ENCODE data around the gene AMOTL1. TPM values are rescaled to one million over a fixed set of nuclear protein-coding genes. Genes with fewer than 3 reads are reported as not detected.

AMOTL1 gene
- polyA plus RNA-seq, 4 donors = 38.4 to 52.1 (median 47.5) TPM

- no peak for DNase-seq (ENCODE audit: low read depth in 4 of 4, low spot score in 3 of 4)
Observed at GRCh38 chr11:94871491-94872185, 103.5 kb downstream of the AMOTL1 start.

- DNase-seq (ENCODE audit: low read depth in 4 of 4, low spot score in 3 of 4) = no peak
Observed at GRCh38 chr11:94873916-94874540, 105.9 kb downstream of the AMOTL1 start.

GRCh38 chr11:94876222-94876621, 108.1 kb downstream of the AMOTL1 start:
- DNase-seq (ENCODE audit: low read depth in 4 of 4, low spot score in 3 of 4) = no peak

GRCh38 chr11:94876645-94877442, 108.7 kb downstream of the AMOTL1 start:
- peak; percentile 50 to 61 (median 58) for DNase-seq (ENCODE audit: low read depth in 4 of 4, low spot score in 3 of 4)

- no peak for DNase-seq (ENCODE audit: low read depth in 4 of 4, low spot score in 3 of 4)
Observed at GRCh38 chr11:94877443-94878200, 109.5 kb downstream of the AMOTL1 start.

GRCh38 chr11:94879006-94879405, 110.8 kb downstream of the AMOTL1 start:
- DNase-seq (ENCODE audit: low read depth in 4 of 4, low spot score in 3 of 4) = no peak

GRCh38 chr11:94880216-94880615, 112.1 kb downstream of the AMOTL1 start:
- DNase-seq (ENCODE audit: low read depth in 4 of 4, low spot score in 3 of 4) = no peak

- DNase-seq (ENCODE audit: low read depth in 4 of 4, low spot score in 3 of 4) = no peak
Observed at GRCh38 chr11:94882931-94883330, 114.8 kb downstream of the AMOTL1 start.

GRCh38 chr11:94883878-94884277, 115.7 kb downstream of the AMOTL1 start:
- no peak for DNase-seq (ENCODE audit: low read depth in 4 of 4, low spot score in 3 of 4)

- no peak for DNase-seq (ENCODE audit: low read depth in 4 of 4, low spot score in 3 of 4)
Observed at GRCh38 chr11:94884376-94884775, 116.2 kb downstream of the AMOTL1 start.

- DNase-seq (ENCODE audit: low read depth in 4 of 4, low spot score in 3 of 4) = no peak
Observed at GRCh38 chr11:94885133-94885532, 117.0 kb downstream of the AMOTL1 start.

GRCh38 chr11:94885581-94885980, 117.4 kb downstream of the AMOTL1 start:
- no peak for DNase-seq (ENCODE audit: low read depth in 4 of 4, low spot score in 3 of 4)

GRCh38 chr11:94888204-94888603, 120.0 kb downstream of the AMOTL1 start:
- no peak for DNase-seq (ENCODE audit: low read depth in 4 of 4, low spot score in 3 of 4)

GRCh38 chr11:94895451-94895850, 127.3 kb downstream of the AMOTL1 start:
- DNase-seq (ENCODE audit: low read depth in 4 of 4, low spot score in 3 of 4) = no peak

GRCh38 chr11:94895971-94896370, 127.8 kb downstream of the AMOTL1 start:
- no peak for DNase-seq (ENCODE audit: low read depth in 4 of 4, low spot score in 3 of 4)

GRCh38 chr11:94897330-94897768, 129.2 kb downstream of the AMOTL1 start:
- DNase-seq (ENCODE audit: low read depth in 4 of 4, low spot score in 3 of 4) = no peak

GRCh38 chr11:94907226-94907625, 139.1 kb downstream of the AMOTL1 start:
- DNase-seq (ENCODE audit: low read depth in 4 of 4, low spot score in 3 of 4) = no peak

GRCh38 chr11:94909371-94909820, 141.2 kb downstream of the AMOTL1 start:
- DNase-seq (ENCODE audit: low read depth in 4 of 4, low spot score in 3 of 4) = no peak

GRCh38 chr11:94910270-94910669, 142.1 kb downstream of the AMOTL1 start:
- no peak for DNase-seq (ENCODE audit: low read depth in 4 of 4, low spot score in 3 of 4)

GRCh38 chr11:94910779-94911178, 142.6 kb downstream of the AMOTL1 start:
- DNase-seq (ENCODE audit: low read depth in 4 of 4, low spot score in 3 of 4) = no peak

GRCh38 chr11:94912806-94913205, 144.7 kb downstream of the AMOTL1 start:
- no peak for DNase-seq (ENCODE audit: low read depth in 4 of 4, low spot score in 3 of 4)

All from left renal pelvis (tissue), 4 donors.